HepG2 (cell line): ENCODE results near the gene TOP3B. TPM values are rescaled to one million over a fixed set of nuclear protein-coding genes. Genes with fewer than 3 reads are reported as not detected.
A peak's percentile ranks its signal among the peaks of the same experiment; 100 is the strongest.

Experiments used
- ARID4A ChIP-seq: sonication (generic); formaldehyde crosslinking; IDR thresholded peaks from 2 replicates; pipeline ENCODE4 v1.5.0; 2020; ENCODE audit warnings: mild to moderate bottlenecking, missing genetic modification reagents, borderline replicate concordance
- ATF4 ChIP-seq, 2 experiments: fragments of 450-650 bp in 1 of 2; sonication (generic) in 1 of 2; formaldehyde crosslinking; IDR thresholded peaks; 2 replicates each; pipeline versions ENCODE4 v1.5.0 to v1.8.0; 2020 to 2022; ENCODE audit warnings: mild to moderate bottlenecking in 1 of 2, missing genetic modification reagents in 1 of 2
- GABPB1 ChIP-seq: IDR thresholded peaks from 2 replicates; pipeline ENCODE4 v1.6.1; 2016; ENCODE audit warnings: mild to moderate bottlenecking, missing genetic modification reagents, moderate library complexity, missing compliant biosample characterization
- HOXA9 ChIP-seq: sonication (generic); formaldehyde crosslinking; IDR thresholded peaks from 2 replicates; pipeline ENCODE4 v1.8.1; 2022; ENCODE audit warnings: missing genetic modification reagents, mild to moderate bottlenecking, moderate library complexity, borderline replicate concordance
- KLF9 ChIP-seq: IDR thresholded peaks from 2 replicates; pipeline ENCODE4 v1.6.1; 2016; ENCODE audit warnings: low read depth
- MATR3 ChIP-seq: sonication (generic); formaldehyde crosslinking; IDR thresholded peaks from 2 replicates; pipeline ENCODE4 v1.4.0; 2020; ENCODE audit warnings: missing genetic modification reagents
- NRL ChIP-seq: sonication (generic); formaldehyde crosslinking; IDR thresholded peaks from 2 replicates; pipeline ENCODE4 v1.5.0; 2020; ENCODE audit warnings: missing genetic modification reagents, mild to moderate bottlenecking, moderate library complexity, borderline replicate concordance
- PHF21A ChIP-seq: sonication (generic); formaldehyde crosslinking; IDR thresholded peaks from 2 replicates; pipeline ENCODE4 v1.5.0; 2020; ENCODE audit warnings: mild to moderate bottlenecking, missing genetic modification reagents
- POLR2G ChIP-seq: fragments of 200-400 bp; formaldehyde crosslinking; IDR thresholded peaks from 2 replicates; pipeline ENCODE4 v1.6.1; 2018; ENCODE audit warnings: mild to moderate bottlenecking, low read depth, low read length, moderate library complexity
- RFX1 ChIP-seq: fragments of 450-650 bp; IDR thresholded peaks from 2 replicates; pipeline ENCODE4 v1.6.1; 2017
- SALL2 ChIP-seq: sonication (generic); formaldehyde crosslinking; IDR thresholded peaks from 2 replicates; pipeline ENCODE4 v1.8.1; 2023; ENCODE audit warnings: mild to moderate bottlenecking, missing genetic modification reagents, inconsistent platforms
- SAP130 ChIP-seq: IDR thresholded peaks from 2 replicates; pipeline ENCODE4 v1.6.1; 2016; ENCODE audit warnings: low read depth
- SIN3A ChIP-seq: IDR thresholded peaks from 2 replicates; pipeline ENCODE4 v1.6.1; 2011; ENCODE audit warnings: low read depth, mild to moderate bottlenecking, control low read depth, low read length, borderline replicate concordance
- SP5 ChIP-seq: IDR thresholded peaks from 2 replicates; pipeline ENCODE4 v1.6.1; 2016; ENCODE audit warnings: low read depth, borderline replicate concordance
- THAP11 ChIP-seq: IDR thresholded peaks from 2 replicates; pipeline ENCODE4 v1.6.1; 2016; ENCODE audit warnings: missing biosample characterization, missing genetic modification reagents
- ZNF260 ChIP-seq: sonication (generic); formaldehyde crosslinking; IDR thresholded peaks from 2 replicates; pipeline ENCODE4 v1.4.0; 2020; ENCODE audit warnings: missing genetic modification reagents, low read depth, mild to moderate bottlenecking, borderline replicate concordance
- polyA plus RNA-seq, 8 experiments: library from polyadenylated mRNA; depleted of rRNA in 3 of 8; stranded (reverse) in 7 of 8; unstranded in 1 of 8; fragments of >200 nt; fragmentation: Illumina TruSeq in 4 of 8; extraction: Trizol in 4 of 8; gene quantifications; 2 replicates each; pipeline versions ENCODE4 v1.2.1 to v1.2.3, GENCODE V29; 2011 to 2016; ENCODE audit warnings: low read depth in 4 of 8, missing spikeins in 1 of 8, mixed read lengths in 1 of 8; ENCODE audit not compliant: insufficient read depth in 1 of 8
- total RNA-seq, 5 experiments: library from RNA; depleted of rRNA; stranded (reverse); fragments of >200 nt; fragmentation: Illumina TruSeq; extraction: Trizol; gene quantifications; 2 replicates each; pipeline ENCODE4 v1.2.3, GENCODE V29; 2016; ENCODE audit warnings: low read depth in 1 of 5
- TF ChIP-seq, protein P1 (sequence below): sonication (generic); formaldehyde crosslinking; IDR thresholded peaks from 2 replicates; pipeline ENCODE4 v1.5.1; 2020; ENCODE audit warnings: mild to moderate bottlenecking, missing genetic modification reagents, moderate library complexity
- TF ChIP-seq, protein P2 (sequence below): sonication (generic); formaldehyde crosslinking; IDR thresholded peaks from 2 replicates; pipeline ENCODE4 v1.4.0; 2020; ENCODE audit warnings: missing genetic modification reagents

TOP3B gene
- total and polyA plus RNA-seq, 2 of the 13 experiments (the other 11 are each of a cell fraction or from before 2014, with no cell fraction given), result 28.5 to 29.7 TPM

DNA sequence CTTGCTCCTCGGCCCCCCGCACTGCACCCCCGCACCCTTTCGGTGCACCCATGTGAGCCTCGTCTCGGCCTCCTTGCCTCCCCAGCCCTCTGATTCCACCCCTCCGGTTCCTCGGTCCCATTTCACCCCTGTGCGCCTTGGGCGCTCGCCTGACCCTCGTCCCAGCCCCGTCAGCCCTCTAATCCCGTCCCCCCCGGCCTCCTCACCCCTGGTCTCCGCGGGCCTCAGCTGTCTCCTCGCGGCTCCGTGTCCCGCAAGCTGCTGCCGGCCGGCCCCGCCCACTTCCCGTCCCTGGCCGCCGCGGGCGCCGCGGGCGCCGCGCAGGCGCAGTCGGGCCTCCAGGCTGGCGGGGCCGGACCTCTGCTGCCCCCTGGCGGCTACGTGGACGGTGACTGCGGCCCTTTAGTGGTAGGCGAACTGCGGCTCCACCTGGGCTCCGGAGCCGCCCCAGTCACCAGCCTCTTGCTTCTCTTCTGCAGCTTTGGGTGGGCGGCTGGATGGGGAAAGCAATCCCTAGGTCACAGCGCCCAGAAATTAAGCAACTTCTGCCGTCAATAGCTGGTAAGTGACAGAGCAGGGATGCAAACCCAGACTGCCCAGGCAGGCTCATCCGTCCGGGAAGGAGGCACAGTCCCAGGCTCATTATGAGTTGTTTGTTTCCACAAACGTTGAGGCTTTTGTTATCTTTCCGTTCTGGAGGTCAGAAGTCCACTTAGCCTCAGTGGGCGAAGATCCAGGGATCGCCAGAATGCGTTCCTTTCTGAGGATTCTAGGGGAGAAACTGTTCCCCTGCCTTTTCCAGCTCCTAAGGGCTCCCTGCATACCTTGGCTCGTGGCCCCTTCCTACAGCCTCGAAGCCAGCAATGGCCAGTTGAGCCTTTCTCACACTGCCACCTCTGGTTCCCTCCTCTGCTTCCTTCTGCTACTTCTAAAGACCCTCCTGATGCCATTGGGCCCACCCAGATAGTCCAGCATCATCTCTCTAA is 29.7 kb downstream of the TOP3B start, which contains the start of gene PPM1F (continued):
- TF ChIP-seq, protein P1, sequence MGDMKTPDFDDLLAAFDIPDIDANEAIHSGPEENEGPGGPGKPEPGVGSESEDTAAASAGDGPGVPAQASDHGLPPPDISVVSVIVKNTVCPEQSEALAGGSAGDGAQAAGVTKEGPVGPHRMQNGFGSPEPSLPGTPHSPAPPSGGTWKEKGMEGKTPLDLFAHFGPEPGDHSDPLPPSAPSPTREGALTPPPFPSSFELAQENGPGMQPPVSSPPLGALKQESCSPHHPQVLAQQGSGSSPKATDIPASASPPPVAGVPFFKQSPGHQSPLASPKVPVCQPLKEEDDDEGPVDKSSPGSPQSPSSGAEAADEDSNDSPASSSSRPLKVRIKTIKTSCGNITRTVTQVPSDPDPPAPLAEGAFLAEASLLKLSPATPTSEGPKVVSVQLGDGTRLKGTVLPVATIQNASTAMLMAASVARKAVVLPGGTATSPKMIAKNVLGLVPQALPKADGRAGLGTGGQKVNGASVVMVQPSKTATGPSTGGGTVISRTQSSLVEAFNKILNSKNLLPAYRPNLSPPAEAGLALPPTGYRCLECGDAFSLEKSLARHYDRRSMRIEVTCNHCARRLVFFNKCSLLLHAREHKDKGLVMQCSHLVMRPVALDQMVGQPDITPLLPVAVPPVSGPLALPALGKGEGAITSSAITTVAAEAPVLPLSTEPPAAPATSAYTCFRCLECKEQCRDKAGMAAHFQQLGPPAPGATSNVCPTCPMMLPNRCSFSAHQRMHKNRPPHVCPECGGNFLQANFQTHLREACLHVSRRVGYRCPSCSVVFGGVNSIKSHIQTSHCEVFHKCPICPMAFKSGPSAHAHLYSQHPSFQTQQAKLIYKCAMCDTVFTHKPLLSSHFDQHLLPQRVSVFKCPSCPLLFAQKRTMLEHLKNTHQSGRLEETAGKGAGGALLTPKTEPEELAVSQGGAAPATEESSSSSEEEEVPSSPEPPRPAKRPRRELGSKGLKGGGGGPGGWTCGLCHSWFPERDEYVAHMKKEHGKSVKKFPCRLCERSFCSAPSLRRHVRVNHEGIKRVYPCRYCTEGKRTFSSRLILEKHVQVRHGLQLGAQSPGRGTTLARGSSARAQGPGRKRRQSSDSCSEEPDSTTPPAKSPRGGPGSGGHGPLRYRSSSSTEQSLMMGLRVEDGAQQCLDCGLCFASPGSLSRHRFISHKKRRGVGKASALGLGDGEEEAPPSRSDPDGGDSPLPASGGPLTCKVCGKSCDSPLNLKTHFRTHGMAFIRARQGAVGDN (CRISPR knock-in tag), result peak; percentile 60
- TF ChIP-seq MATR3 (CRISPR knock-in tag), result no peak
- no peak for TF ChIP-seq ATF4 (CRISPR knock-in tag; IDR thresholded peaks at IDR 0.05)
- TF ChIP-seq SIN3A, result peak; percentile 58; the same call in 1 of the 2 replicates
- peak; percentile 49; the same call in 1 of the 2 replicates for TF ChIP-seq POLR2G
- peak; percentile 57 for TF ChIP-seq SAP130
- no peak for TF ChIP-seq PHF21A (CRISPR knock-in tag)
- TF ChIP-seq SALL2 (CRISPR knock-in tag), result 0 out of 2 replicates have a peak, but pooled peaks have one; percentile 24
- TF ChIP-seq, protein P2, sequence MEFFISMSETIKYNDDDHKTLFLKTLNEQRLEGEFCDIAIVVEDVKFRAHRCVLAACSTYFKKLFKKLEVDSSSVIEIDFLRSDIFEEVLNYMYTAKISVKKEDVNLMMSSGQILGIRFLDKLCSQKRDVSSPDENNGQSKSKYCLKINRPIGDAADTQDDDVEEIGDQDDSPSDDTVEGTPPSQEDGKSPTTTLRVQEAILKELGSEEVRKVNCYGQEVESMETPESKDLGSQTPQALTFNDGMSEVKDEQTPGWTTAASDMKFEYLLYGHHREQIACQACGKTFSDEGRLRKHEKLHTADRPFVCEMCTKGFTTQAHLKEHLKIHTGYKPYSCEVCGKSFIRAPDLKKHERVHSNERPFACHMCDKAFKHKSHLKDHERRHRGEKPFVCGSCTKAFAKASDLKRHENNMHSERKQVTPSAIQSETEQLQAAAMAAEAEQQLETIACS, result no peak
- no peak for TF ChIP-seq ZNF260 (CRISPR knock-in tag)
- peak; percentile 38 for TF ChIP-seq SP5
- peak; percentile 26; the same call in 1 of the 2 replicates for TF ChIP-seq ARID4A
- TF ChIP-seq THAP11 (CRISPR knock-in tag), result no peak
- no peak for TF ChIP-seq HOXA9 (CRISPR knock-in tag)
- no peak for TF ChIP-seq RFX1
- TF ChIP-seq KLF9 (CRISPR knock-in tag), result no peak
- no peak; the same call in 1 of the 2 replicates for TF ChIP-seq GABPB1 (CRISPR knock-in tag)
- TF ChIP-seq NRL (CRISPR knock-in tag), result no peak
